Thoracic aorta (tissue), 2 donors: ENCODE results near the gene SNCAIP. TPM values are rescaled to one million over a fixed set of nuclear protein-coding genes. Genes with fewer than 3 reads are reported as not detected.

Experiments
- ATAC-seq: fragments of 150-250 bp; one replicate; pipeline ENCODE4 v1.8.0; 2017; ENCODE audit warnings: low read depth; ENCODE audit not compliant: insufficient number of reproducible peaks, low FRiP score
- DNase-seq: peaks from one replicate; pipeline ENCODE4 v3.0.0-alpha.2; 2020; ENCODE audit warnings: low spot score
- H3K27ac ChIP-seq, 2 donors: fragments of 200-600 bp; sonication (generic); 1 replicate in 1 of 2; 2 replicates in 1 of 2; pipeline ENCODE4 v1.5.1; 2016; ENCODE audit warnings: mild to moderate bottlenecking in 2 of 2, moderate library complexity in 2 of 2
- H3K27me3 ChIP-seq: fragments of 200-600 bp; sonication (generic); replicated peaks from 2 replicates; pipeline ENCODE4 v1.6.0; 2016; ENCODE audit warnings: mild to moderate bottlenecking; ENCODE audit not compliant: insufficient read depth
- H3K36me3 ChIP-seq: fragments of 200-600 bp; sonication (generic); one replicate; pipeline ENCODE4 v1.5.1; 2016
- H3K4me1 ChIP-seq, 2 donors: fragments of 200-600 bp; sonication (generic); 1 replicate in 1 of 2; 2 replicates in 1 of 2; pipeline versions ENCODE4 v1.5.1 to v1.6.0; 2016; ENCODE audit warnings: low read depth in 2 of 2, mild to moderate bottlenecking in 1 of 2; ENCODE audit not compliant: control insufficient read depth in 1 of 2
- H3K4me3 ChIP-seq: fragments of 200-600 bp; sonication (generic); 2 replicates; pipeline ENCODE4 v1.5.1; 2016; ENCODE audit warnings: mild to moderate bottlenecking
- H3K9me3 ChIP-seq: fragments of 200-600 bp; sonication (generic); 2 replicates; pipeline ENCODE4 v1.5.1; 2016
- total RNA-seq, 2 donors: library from RNA; depleted of rRNA; stranded (reverse); fragments of >200 nt; gene quantifications; one replicate each; pipeline versions ENCODE4 v1.1.0 to v1.2.3, GENCODE V29; 2016
- TF ChIP-seq, protein P1 (sequence below): fragments of 200-600 bp; sonication (generic); IDR thresholded peaks from one replicate; pipeline ENCODE4 v1.5.1; 2019; ENCODE audit warnings: antibody characterized with exemption

The SNCAIP gene
- total RNA-seq, 2 donors from 2014 or later: 4.5 to 8.5 TPM

- peaks cover 8 to 17% of the 10 kb centered on the region in 2 donors for H3K4me1 ChIP-seq
- DNase-seq: no peak
- no peak for ATAC-seq
- no peaks in the 10 kb centered on the region for H3K9me3 ChIP-seq
- H3K27me3 ChIP-seq: no peaks in the 10 kb centered on the region
- H3K36me3 ChIP-seq: no peaks in the 10 kb centered on the region
- TF ChIP-seq, protein P1, sequence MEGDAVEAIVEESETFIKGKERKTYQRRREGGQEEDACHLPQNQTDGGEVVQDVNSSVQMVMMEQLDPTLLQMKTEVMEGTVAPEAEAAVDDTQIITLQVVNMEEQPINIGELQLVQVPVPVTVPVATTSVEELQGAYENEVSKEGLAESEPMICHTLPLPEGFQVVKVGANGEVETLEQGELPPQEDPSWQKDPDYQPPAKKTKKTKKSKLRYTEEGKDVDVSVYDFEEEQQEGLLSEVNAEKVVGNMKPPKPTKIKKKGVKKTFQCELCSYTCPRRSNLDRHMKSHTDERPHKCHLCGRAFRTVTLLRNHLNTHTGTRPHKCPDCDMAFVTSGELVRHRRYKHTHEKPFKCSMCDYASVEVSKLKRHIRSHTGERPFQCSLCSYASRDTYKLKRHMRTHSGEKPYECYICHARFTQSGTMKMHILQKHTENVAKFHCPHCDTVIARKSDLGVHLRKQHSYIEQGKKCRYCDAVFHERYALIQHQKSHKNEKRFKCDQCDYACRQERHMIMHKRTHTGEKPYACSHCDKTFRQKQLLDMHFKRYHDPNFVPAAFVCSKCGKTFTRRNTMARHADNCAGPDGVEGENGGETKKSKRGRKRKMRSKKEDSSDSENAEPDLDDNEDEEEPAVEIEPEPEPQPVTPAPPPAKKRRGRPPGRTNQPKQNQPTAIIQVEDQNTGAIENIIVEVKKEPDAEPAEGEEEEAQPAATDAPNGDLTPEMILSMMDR: no peak
- H3K27ac ChIP-seq: no peak overlapping the region
- H3K4me3 ChIP-seq: no peak overlapping the region
Observed at GRCh38 chr5:122430319-122430586, 118.2 kb downstream of the SNCAIP start.

- Histone ChIP-seq H3K36me3 (no peaks in the 10 kb centered on the region), H3K27me3 (no peaks in the 10 kb centered on the region), H3K4me3 (no peak overlapping the region), H3K9me3 (no peaks in the 10 kb centered on the region), H3K4me1 (peaks cover 12 to 23% of the 10 kb centered on the region in 2 donors), H3K27ac (no peak overlapping the region)
- DNase-seq (no peak), ATAC-seq (no peak)
- TF ChIP-seq, protein P1: no peak
Observed at GRCh38 chr5:122431298-122431697, 119.3 kb downstream of the SNCAIP start.

GRCh38 chr5:122434205-122434970 lies 122.4 kb downstream of the SNCAIP start:
- Histone ChIP-seq H3K9me3 (no peaks in the 10 kb centered on the region), H3K4me1 (peaks cover 15 to 41% of the 10 kb centered on the region in 2 donors), H3K36me3 (no peaks in the 10 kb centered on the region), H3K27ac (peak overlapping the region; percentile 61 to 76), H3K4me3 (peak overlapping the region; percentile 2), H3K27me3 (no peaks in the 10 kb centered on the region)
- no peak for DNase-seq
- TF ChIP-seq, protein P1: no peak
- no peak for ATAC-seq

DNA sequence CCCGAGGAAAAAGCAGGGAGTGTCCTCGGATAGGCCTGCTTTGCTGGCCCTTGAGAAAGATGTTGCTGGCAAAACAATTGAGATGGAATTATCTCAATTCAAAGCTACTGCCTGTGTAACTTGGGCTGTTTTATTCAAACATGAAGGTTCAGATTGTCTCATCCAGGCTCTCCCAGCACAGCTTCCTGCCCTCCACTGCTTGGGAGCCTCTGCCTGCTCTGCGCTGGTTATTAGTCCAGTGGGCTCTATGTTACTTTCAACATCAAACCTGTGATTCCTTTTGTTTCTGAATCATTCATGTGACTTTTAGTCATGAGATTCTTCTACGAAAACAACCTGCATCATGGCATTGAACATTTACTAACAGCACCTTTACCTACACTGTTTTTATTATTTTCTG lies 123.2 kb downstream of the SNCAIP start:
- no peak for ATAC-seq
- Histone ChIP-seq H3K36me3 (no peaks in the 10 kb centered on the region), H3K4me3 (no peak overlapping the region), H3K9me3 (no peaks in the 10 kb centered on the region), H3K27ac (peak overlapping the region; percentile 61 to 76), H3K27me3 (no peaks in the 10 kb centered on the region), H3K4me1 (peaks cover 15 to 50% of the 10 kb centered on the region in 2 donors)
- TF ChIP-seq, protein P1: no peak
- no peak for DNase-seq

DNA sequence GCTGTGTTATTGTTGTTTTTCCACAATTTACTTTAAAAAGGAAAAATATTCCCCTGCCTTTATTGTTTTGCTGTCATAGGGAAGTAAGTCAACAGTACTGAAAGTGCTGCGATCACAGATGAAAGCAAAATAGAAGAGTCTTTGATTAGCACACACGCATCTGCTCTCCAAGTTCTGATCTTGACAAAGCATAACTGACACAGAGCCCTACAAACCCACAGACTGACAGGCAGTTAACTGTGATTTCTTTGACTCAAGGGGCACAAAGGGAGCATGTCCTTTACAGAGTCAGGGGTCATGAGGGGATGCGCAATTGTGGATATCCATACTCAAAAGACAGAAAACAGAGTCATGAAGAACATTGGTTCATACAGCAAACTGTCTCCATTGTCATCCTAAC lies 123.7 kb downstream of the SNCAIP start:
- Histone ChIP-seq H3K36me3 (no peaks in the 10 kb centered on the region), H3K27me3 (no peaks in the 10 kb centered on the region), H3K9me3 (no peaks in the 10 kb centered on the region), H3K4me3 (no peak overlapping the region), H3K4me1 (peaks cover 15 to 53% of the 10 kb centered on the region in 2 donors), H3K27ac (peak overlapping the region; percentile 61 to 76)
- ATAC-seq (no peak), DNase-seq (no peak)
- TF ChIP-seq, protein P1: no peak
